ENCODE data around the gene ETV3L. TPM values are rescaled to one million over a fixed set of nuclear protein-coding genes. Genes with fewer than 3 reads are reported as not detected.
"Not testable (repeated sequence)": the region's sequence is repeated elsewhere in the genome, so short reads cannot be mapped to it uniquely, and the experiment has no call there.

Gene ETV3L
- total and polyA plus RNA-seq, 2 of the 8 experiments (the other 6 are each of a cell fraction or from before 2014, with no cell fraction given), result 0.17 to 0.26 TPM

- H2BK12ac ChIP-seq (ENCODE audit: low read depth, low read length); H2BK5ac ChIP-seq (ENCODE audit: low read depth, low read length); H3K36me3 ChIP-seq (ENCODE audit: control insufficient read depth in 2 of 4, insufficient read depth in 4 of 4, low read length in 3 of 4); H3K23ac ChIP-seq (ENCODE audit: insufficient read length); H3K79me2 ChIP-seq (ENCODE audit: control insufficient read depth in 1 of 2, insufficient read depth in 2 of 2, low read length in 2 of 2); H4K5ac ChIP-seq (ENCODE audit: insufficient read length, low read depth, low read length); H3K9ac ChIP-seq (replicated peaks in 1 of 4; ENCODE audit: extremely low read depth in 1 of 4, low read depth in 3 of 4, low read length in 3 of 4); H3K4ac ChIP-seq (replicated peaks; ENCODE audit: insufficient read length, low read depth, low read length); POLR2A ChIA-PET (ENCODE audit: partially characterized antibody); H3K79me1 ChIP-seq (ENCODE audit: low read depth, low read length); H3K18ac ChIP-seq (ENCODE audit: extremely low read depth, low read length); H3K14ac ChIP-seq (ENCODE audit: insufficient read length); H3K4me1 ChIP-seq (replicated peaks in 1 of 4; ENCODE audit: control insufficient read depth in 3 of 4, insufficient read depth in 4 of 4, low read length in 3 of 4); H2BK120ac ChIP-seq (replicated peaks; ENCODE audit: low read depth, low read length); H3K56ac ChIP-seq (replicated peaks; ENCODE audit: insufficient read length, low read depth, low read length); H2AK5ac ChIP-seq (ENCODE audit: low read depth, low read length); CTCF ChIA-PET (ENCODE audit: partially characterized antibody); H3K4me3 ChIP-seq (ENCODE audit: extremely low read depth in 1 of 4, insufficient read depth in 2 of 4, low read depth in 3 of 4, low read length in 4 of 4); H4K20me1 ChIP-seq (replicated peaks in 1 of 2; ENCODE audit: control insufficient read depth in 1 of 2, insufficient read depth in 2 of 2, low read length in 2 of 2); H2BK15ac ChIP-seq (ENCODE audit: low read length); H3K4me2 ChIP-seq (ENCODE audit: insufficient read depth in 1 of 2, low read depth in 2 of 2, low read length in 2 of 2); H3K9me3 ChIP-seq (ENCODE audit: insufficient read depth in 2 of 2, low read depth in 1 of 2, low read length in 1 of 2); FAIRE-seq; H3K27me3 ChIP-seq (replicated peaks in 1 of 4; ENCODE audit: control insufficient read depth in 3 of 4, extremely low read depth in 1 of 4, insufficient read depth in 3 of 4, low read length in 3 of 4); DNase-seq (ENCODE audit: low read depth in 1 of 2, low spot score in 2 of 2); H3K23me2 ChIP-seq (ENCODE audit: low read depth, low read length); H4K8ac ChIP-seq (ENCODE audit: extremely low read depth, insufficient read depth, low read length); H3K27ac ChIP-seq (ENCODE audit: low read depth, low read length); H2BK20ac ChIP-seq (ENCODE audit: low read length); H4K91ac ChIP-seq (replicated peaks; ENCODE audit: insufficient read length, low read length): not testable (repeated sequence)
- H2AFZ ChIP-seq (ENCODE audit: low read length), result peak overlapping the region; percentile 76; the same call in 1 of the 2 replicates
- WGBS, 2 experiments (ENCODE audit: extremely low coverage in 1 of 2, insufficient coverage in 1 of 2, insufficient read length in 1 of 2, insufficient replicate concordance in 2 of 2, low coverage in 1 of 2, low lambda C conversion rate in 2 of 2, missing lambda C conversion rate in 1 of 2), result 90% methylated on average over 5 of the region's 5 CpGs; no CpG with 5 or more reads in 1 of the 2 experiments
These were observed 43.9 kb downstream of the ETV3L start for GRCh38 chr1:157055729-157056128.
